SU-DHL-6 (cell line): Measurements from ENCODE around the gene CRISPLD2.

ENCODE experiments used
- CTCF ChIP-seq: fragments of 200-600 bp; sonication (generic); IDR thresholded peaks from one replicate; pipeline ENCODE4 v1.5.1; 2017; ENCODE audit warnings: antibody characterized with exemption, mild to moderate bottlenecking, low read length, moderate library complexity; ENCODE audit not compliant: insufficient read depth, poor library complexity, severe bottlenecking
- EZH2phosphoT487 ChIP-seq: fragments of 200-600 bp; sonication (generic), shearing (Covaris generic); conservative IDR thresholded peaks from 2 replicates; pipeline ENCODE4 v1.6.1; 2018; ENCODE audit warnings: mild to moderate bottlenecking, antibody characterized with exemption, low read length, moderate library complexity, mixed read lengths

- TF ChIP-seq CTCF (no peak), EZH2phosphoT487 (no peak)
Measured at GRCh38 chr16:84825896-84826557, 6.2 kb downstream of the CRISPLD2 start.
